Measurements from ENCODE around the gene GTF2IRD1. TPM values are rescaled to one million over a fixed set of nuclear protein-coding genes. Genes with fewer than 3 reads are reported as not detected.
"Not testable (repeated sequence)": the region's sequence is repeated elsewhere in the genome, so short reads cannot be mapped to it uniquely, and the experiment has no call there.

GTF2IRD1 gene
- total RNA-seq, 1 experiment from 2014 or later = 34.3 TPM

DNA sequence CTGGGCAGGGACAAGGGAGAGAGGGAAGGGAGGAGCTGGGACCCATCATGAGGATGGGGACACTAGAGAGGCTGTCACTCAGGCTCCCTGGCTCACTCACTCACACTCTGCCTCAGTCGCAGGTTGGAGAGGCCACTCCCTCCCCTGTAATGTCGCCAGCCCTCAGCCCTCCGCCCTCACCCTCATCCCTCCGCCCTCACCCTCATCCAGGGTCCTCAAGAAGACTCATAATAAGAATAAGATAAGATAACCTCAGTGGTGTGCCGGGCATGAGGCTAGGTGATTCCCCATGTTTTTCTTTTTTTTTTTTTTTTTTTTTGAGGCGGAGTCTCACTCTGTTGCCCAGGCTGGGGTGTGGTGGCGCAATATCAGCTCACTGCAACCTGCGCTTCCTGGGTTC lies 92.2 kb downstream of the GTF2IRD1 start:
- no peak overlapping the region for H2BK20ac ChIP-seq (ENCODE audit: low read depth, low read length, poor library complexity, severe bottlenecking)
- no peak overlapping the region for H4K5ac ChIP-seq (ENCODE audit: insufficient read length, low read depth, low read length)
- no peaks in the 10 kb centered on the region for H3K9me3 ChIP-seq (ENCODE audit: control insufficient read depth, low read depth, low read length)
- H2BK120ac ChIP-seq (ENCODE audit: low read depth, low read length, poor library complexity, severe bottlenecking) = no peak overlapping the region
- no peak overlapping the region for H3K14ac ChIP-seq (ENCODE audit: insufficient read depth, low read length)
- H2BK12ac ChIP-seq (ENCODE audit: insufficient read length, low read depth, low read length) = no peak overlapping the region
- TF ChIP-seq CTCF (conservative IDR thresholded peaks at IDR 0.05) = no peak
- H4K91ac ChIP-seq (ENCODE audit: insufficient read length, low read depth, low read length) = no peak overlapping the region
- H3K4ac ChIP-seq (ENCODE audit: low read depth, low read length) = no peak overlapping the region
- WGBS (ENCODE audit: extremely low coverage, insufficient read length, low lambda C conversion rate) = no CpG with 5 or more reads among the region's 8 CpGs
- no peak overlapping the region for H2BK5ac ChIP-seq (ENCODE audit: insufficient read length, low read length)
- no peak overlapping the region for H2BK15ac ChIP-seq (ENCODE audit: low read depth, low read length)
- H3K4me1 ChIP-seq (ENCODE audit: insufficient read depth, low read length) = no peaks in the 10 kb centered on the region
- Mint-ChIP-seq H3K27me3 (ENCODE audit: low read depth) (no peaks in the 10 kb centered on the region; the same call in 1 of the 2 replicates), H3K27ac (no peak overlapping the region), H3K9me3 (0 out of 5 replicates have a peak, but pooled peaks cover 0 to 3% of the 10 kb centered on the region in 2 experiments), H3K36me3 (ENCODE audit: insufficient read depth in 1 of 3, low read depth in 3 of 3) (peaks cover 24 to 63% (median 58%) of the 10 kb centered on the region in 3 experiments), H3K4me1 (peaks cover 5% of the 10 kb centered on the region in 2 experiments; a peak in 3 of 4 replicates), H3K4me3 (no peak overlapping the region)
- DNase-seq = no peak
- H3K9ac ChIP-seq (ENCODE audit: extremely low read depth, insufficient read length, low read length) = no peak overlapping the region
- H3K79me1 ChIP-seq (ENCODE audit: insufficient read depth, low read depth, low read length, poor library complexity, severe bottlenecking) = no peaks in the 10 kb centered on the region
- H3K18ac ChIP-seq (ENCODE audit: insufficient read length, low read depth, low read length) = no peak overlapping the region
- no peak overlapping the region for H2AK5ac ChIP-seq (ENCODE audit: insufficient read length, low read length)
- H4K8ac ChIP-seq (replicated peaks; ENCODE audit: insufficient read length, low read depth, low read length) = no peak overlapping the region
- H3K27me3 ChIP-seq (ENCODE audit: insufficient read depth, low read length) = no peaks in the 10 kb centered on the region
- H3K79me2 ChIP-seq (ENCODE audit: insufficient read depth, low read length) = no peaks in the 10 kb centered on the region
- H3K23me2 ChIP-seq (ENCODE audit: insufficient read length, low read depth, low read length, poor library complexity, severe bottlenecking) = no peaks in the 10 kb centered on the region
- no peak overlapping the region for H3T11ph ChIP-seq (ENCODE audit: low read length)
- no peaks in the 10 kb centered on the region for H4K20me1 ChIP-seq (ENCODE audit: control insufficient read depth, insufficient read depth, insufficient read length)
- H3K27ac ChIP-seq (ENCODE audit: insufficient read length, low read depth, low read length) = no peak overlapping the region
- no peak overlapping the region for H3K56ac ChIP-seq (ENCODE audit: insufficient read length, low read depth, low read length)
- no peak overlapping the region for H2AFZ ChIP-seq (ENCODE audit: low read length)
- H3K23ac ChIP-seq (ENCODE audit: insufficient read length, low read depth, low read length) = no peak overlapping the region
- H3K4me2 ChIP-seq (ENCODE audit: insufficient read depth, insufficient read length, low read length) = no peak overlapping the region

DNA sequence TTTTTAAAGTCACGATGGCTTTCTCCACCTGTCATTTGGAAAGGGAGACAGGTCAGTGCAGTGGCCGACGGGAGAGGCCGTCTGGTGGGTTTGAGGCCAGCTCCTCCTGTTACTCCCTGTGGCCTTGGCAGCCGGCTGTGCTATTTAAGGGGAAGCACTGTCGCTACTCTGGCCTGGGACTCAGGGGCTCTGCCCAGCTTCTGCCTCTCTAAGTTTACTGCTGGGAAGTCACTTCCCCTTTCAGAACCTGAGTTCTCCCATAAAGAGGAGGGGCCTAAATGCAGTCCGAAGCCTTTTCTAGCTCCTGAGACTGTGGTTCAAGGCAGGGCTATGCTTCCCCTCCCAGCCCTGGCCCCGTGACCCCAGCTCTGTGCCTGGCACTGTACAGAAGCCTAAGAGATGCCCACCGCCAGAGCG lies 99.9 kb downstream of the GTF2IRD1 start:
- no CpG with 5 or more reads among the region's 10 CpGs for WGBS (ENCODE audit: extremely low coverage, insufficient read length, low lambda C conversion rate)
- H3K9me3 ChIP-seq (ENCODE audit: control insufficient read depth, low read depth, low read length); H3T11ph ChIP-seq (ENCODE audit: low read length); H3K4me1 ChIP-seq (ENCODE audit: insufficient read depth, low read length); DNase-seq; H3K9ac ChIP-seq (ENCODE audit: extremely low read depth, insufficient read length, low read length); H3K4ac ChIP-seq (ENCODE audit: low read depth, low read length); H3K23ac ChIP-seq (ENCODE audit: insufficient read length, low read depth, low read length); H3K56ac ChIP-seq (ENCODE audit: insufficient read length, low read depth, low read length); H2BK20ac ChIP-seq (ENCODE audit: low read depth, low read length, poor library complexity, severe bottlenecking); H3K79me1 ChIP-seq (ENCODE audit: insufficient read depth, low read depth, low read length, poor library complexity, severe bottlenecking); H2BK120ac ChIP-seq (ENCODE audit: low read depth, low read length, poor library complexity, severe bottlenecking); H2AK5ac ChIP-seq (ENCODE audit: insufficient read length, low read length); H4K20me1 ChIP-seq (ENCODE audit: control insufficient read depth, insufficient read depth, insufficient read length); H3K4me1 Mint-ChIP-seq; H2BK12ac ChIP-seq (ENCODE audit: insufficient read length, low read depth, low read length); H3K14ac ChIP-seq (ENCODE audit: insufficient read depth, low read length); H3K27me3 ChIP-seq (ENCODE audit: insufficient read depth, low read length); H2BK5ac ChIP-seq (ENCODE audit: insufficient read length, low read length); H3K4me3 Mint-ChIP-seq; H2BK15ac ChIP-seq (ENCODE audit: low read depth, low read length); H3K27me3 Mint-ChIP-seq (ENCODE audit: low read depth); H4K5ac ChIP-seq (ENCODE audit: insufficient read length, low read depth, low read length); H3K79me2 ChIP-seq (ENCODE audit: insufficient read depth, low read length); H3K18ac ChIP-seq (ENCODE audit: insufficient read length, low read depth, low read length); H4K91ac ChIP-seq (ENCODE audit: insufficient read length, low read depth, low read length); H3K9me3 Mint-ChIP-seq; H3K27ac Mint-ChIP-seq; H4K8ac ChIP-seq (replicated peaks; ENCODE audit: insufficient read length, low read depth, low read length); H3K4me2 ChIP-seq (ENCODE audit: insufficient read depth, insufficient read length, low read length); H3K23me2 ChIP-seq (ENCODE audit: insufficient read length, low read depth, low read length, poor library complexity, severe bottlenecking); H2AFZ ChIP-seq (ENCODE audit: low read length); H3K27ac ChIP-seq (ENCODE audit: insufficient read length, low read depth, low read length): not testable (repeated sequence)
- peaks cover 7 to 51% (median 47%) of the 10 kb centered on the region in 3 experiments; a peak in 6 of 7 replicates for H3K36me3 Mint-ChIP-seq (ENCODE audit: insufficient read depth in 1 of 3, low read depth in 3 of 3)

Measured in H9 (cell line).